Uterus (tissue), 4 donors: ENCODE results near the gene LYZ. TPM values are rescaled to one million over a fixed set of nuclear protein-coding genes. Genes with fewer than 3 reads are reported as not detected.
A peak's percentile ranks its signal among the peaks of the same experiment; 100 is the strongest.

ENCODE experiments used
- DNase-seq, 2 donors: peaks; one replicate each; pipeline ENCODE4 v3.0.0-alpha.2; 2019 to 2020
- H3K27ac ChIP-seq, 2 donors: fragments of 200-600 bp; sonication (generic); 1 replicate in 1 of 2; 2 replicates in 1 of 2; pipeline ENCODE4 v1.5.1; 2016 to 2018
- H3K27me3 ChIP-seq, 2 donors: fragments of 200-600 bp; sonication (generic); one replicate each; pipeline ENCODE4 v1.5.1; 2018 to 2019; ENCODE audit warnings: control low read depth in 1 of 2
- H3K36me3 ChIP-seq, 2 donors: fragments of 200-600 bp; sonication (generic); one replicate each; pipeline ENCODE4 v1.5.1; 2019; ENCODE audit warnings: control low read depth in 1 of 2
- H3K4me1 ChIP-seq, 2 donors: fragments of 200-600 bp; sonication (generic); one replicate each; pipeline ENCODE4 v1.5.1; 2018 to 2019; ENCODE audit warnings: control low read depth in 1 of 2
- H3K4me3 ChIP-seq, 2 donors: fragments of 200-600 bp; sonication (generic); 1 replicate in 1 of 2; 2 replicates in 1 of 2; pipeline ENCODE4 v1.5.1; 2018 to 2019; ENCODE audit warnings: mild to moderate bottlenecking in 1 of 2
- H3K9me3 ChIP-seq, 2 donors: fragments of 200-600 bp; sonication (generic); one replicate each; pipeline ENCODE4 v1.5.1; 2019; ENCODE audit warnings: control low read depth in 1 of 2
- CTCF ChIP-seq, 4 experiments: fragments of 200-600 bp in 2 of 4; fragments of 450-650 bp in 2 of 4; sonication (generic) in 2 of 4; IDR thresholded peaks; one replicate each; pipeline ENCODE4 v1.5.1; 2016 to 2019; ENCODE audit warnings: antibody characterized with exemption in 4 of 4, mild to moderate bottlenecking in 2 of 4, moderate library complexity in 1 of 4
- POLR2A ChIP-seq, 2 donors: fragments of 450-650 bp; IDR thresholded peaks; one replicate each; pipeline ENCODE4 v1.6.1; 2016; ENCODE audit warnings: antibody characterized with exemption in 2 of 2, mild to moderate bottlenecking in 1 of 2, moderate library complexity in 1 of 2
- intact Hi-C: fragments of 100-400 bp; cut with DNase I; formaldehyde crosslinking; loops from one replicate; pipeline ENCODE4 v1.15.1; 2023; ENCODE audit warnings: low total_unique reads
- total RNA-seq, 4 donors: library from RNA; depleted of rRNA in 3 of 4; stranded (reverse); fragments of >200 nt in 3 of 4; gene quantifications; one replicate each; pipeline versions ENCODE4 v1.1.0 to v1.2.4, GENCODE V29; 2014 to 2023
- donor health status: DM: yes; HTN: yes; CAD: no.

Gene LYZ
- total RNA-seq, 4 donors from 2014 or later = 7.4 to 17.4 (median 12.7) TPM

DNA sequence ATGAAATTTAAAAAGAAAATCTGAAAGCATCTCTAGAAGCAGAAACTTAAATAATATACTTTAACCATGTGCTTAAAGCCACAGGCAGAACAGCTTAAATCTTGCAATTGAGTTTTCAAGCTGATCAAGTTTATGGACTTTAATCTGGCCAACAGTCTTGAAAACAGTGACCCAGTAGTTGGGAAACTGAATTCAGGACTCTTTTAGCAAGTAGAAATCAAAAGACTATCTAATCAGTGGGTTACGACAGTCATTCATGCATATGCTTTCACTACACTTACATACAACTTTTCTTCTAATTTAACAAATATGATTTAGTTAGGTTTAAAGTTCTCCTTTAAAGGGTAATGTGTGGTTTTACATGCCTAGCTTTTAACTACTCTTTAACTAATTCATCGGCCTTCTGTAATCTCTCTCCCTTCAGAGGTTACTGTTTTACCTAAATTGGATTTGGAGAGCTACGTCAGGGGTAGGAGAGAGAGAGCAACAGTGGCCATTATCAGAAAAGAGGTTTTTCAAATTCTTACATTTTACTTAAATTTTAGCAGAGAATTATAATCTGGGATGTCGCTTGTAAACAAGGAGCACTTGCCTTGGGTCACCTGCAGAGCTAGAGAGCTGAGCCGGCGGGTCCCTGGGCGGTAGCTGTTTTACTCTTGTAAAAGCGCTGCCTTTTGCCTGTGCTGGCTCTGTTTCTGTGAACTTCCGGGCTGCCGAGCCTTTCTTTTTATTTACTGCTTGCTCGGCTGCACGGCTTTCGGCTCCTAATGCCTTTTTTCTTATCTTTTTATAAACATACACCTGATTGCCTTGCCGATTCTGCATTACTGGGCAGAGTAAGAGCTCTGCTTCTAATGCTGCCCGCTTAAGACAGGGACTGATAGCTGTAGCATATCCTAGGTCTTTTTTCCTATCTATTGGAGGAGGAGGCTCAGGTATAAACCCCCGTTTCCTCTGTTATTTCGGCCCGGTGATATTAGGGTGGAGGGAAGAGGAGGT is 17.4 kb upstream of the LYZ start:
- no peak for DNase-seq
- TF ChIP-seq POLR2A (IDR thresholded peaks at IDR 0.05) (no peak), CTCF (IDR thresholded peaks at IDR 0.05) (no peak)
- Histone ChIP-seq H3K27me3 (no peaks in the 10 kb centered on the region), H3K9me3 (no peaks in the 10 kb centered on the region), H3K27ac (peak overlapping the region in 1 of 2 donors; percentile 12), H3K4me3 (peak overlapping the region; percentile 15 to 30), H3K36me3 (no peaks in the 10 kb centered on the region), H3K4me1 (peaks cover 0 to 3% of the 10 kb centered on the region in 2 donors)
- intact Hi-C loops = no loop called here

GRCh38 chr12:69331519-69331908 is 16.7 kb upstream of the LYZ start:
- intact Hi-C loops = no loop called here
- H3K4me1 ChIP-seq = peaks cover 0 to 3% of the 10 kb centered on the region in 2 donors
- H3K9me3 ChIP-seq = no peaks in the 10 kb centered on the region
- no peak for TF ChIP-seq CTCF (IDR thresholded peaks at IDR 0.05)
- no peak for TF ChIP-seq POLR2A (IDR thresholded peaks at IDR 0.05)
- no peaks in the 10 kb centered on the region for H3K27me3 ChIP-seq
- no peaks in the 10 kb centered on the region for H3K36me3 ChIP-seq
- peak overlapping the region; percentile 15 to 30 for H3K4me3 ChIP-seq
- no peak overlapping the region for H3K27ac ChIP-seq
- no peak for DNase-seq

- H3K4me3 ChIP-seq = no peak overlapping the region
- H3K27me3 ChIP-seq = no peaks in the 10 kb centered on the region
- H3K9me3 ChIP-seq = no peaks in the 10 kb centered on the region
- DNase-seq = no peak
- no peaks in the 10 kb centered on the region for H3K36me3 ChIP-seq
- peaks cover 0 to 3% of the 10 kb centered on the region in 2 donors for H3K4me1 ChIP-seq
- TF ChIP-seq POLR2A (IDR thresholded peaks at IDR 0.05) = no peak
- H3K27ac ChIP-seq = no peak overlapping the region
- intact Hi-C loops = no loop called here
Measured at GRCh38 chr12:69331909-69332684, 16.1 kb upstream of the LYZ start.

- TF ChIP-seq POLR2A (IDR thresholded peaks at IDR 0.05) = no peak
- TF ChIP-seq CTCF (IDR thresholded peaks at IDR 0.05) = no peak
- H3K27ac ChIP-seq = no peak overlapping the region
- intact Hi-C loops = no loop called here
Measured at GRCh38 chr12:69332815-69333358, 15.3 kb upstream of the LYZ start.

GRCh38 chr12:69334158-69334557 is 14.0 kb upstream of the LYZ start:
- TF ChIP-seq CTCF (IDR thresholded peaks at IDR 0.05) (no peak), POLR2A (IDR thresholded peaks at IDR 0.05) (no peak)
- Histone ChIP-seq H3K27ac (no peak overlapping the region), H3K4me3 (no peak overlapping the region), H3K36me3 (no peaks in the 10 kb centered on the region), H3K4me1 (peaks cover 0 to 3% of the 10 kb centered on the region in 2 donors), H3K9me3 (no peaks in the 10 kb centered on the region), H3K27me3 (no peaks in the 10 kb centered on the region)
- intact Hi-C loops = no loop called here
- no peak for DNase-seq

More at GRCh38 chr12:69332815-69333358, 15.3 kb upstream of the LYZ start:
- H3K9me3 ChIP-seq = no peaks in the 10 kb centered on the region
- DNase-seq = no peak
- no peaks in the 10 kb centered on the region for H3K27me3 ChIP-seq
- peaks cover 0 to 3% of the 10 kb centered on the region in 2 donors for H3K4me1 ChIP-seq
- no peak overlapping the region for H3K4me3 ChIP-seq
- no peaks in the 10 kb centered on the region for H3K36me3 ChIP-seq
